Endothelial cell (in vitro differentiated cells): ENCODE results near the gene CAPN9. TPM values are rescaled to one million over a fixed set of nuclear protein-coding genes. Genes with fewer than 3 reads are reported as not detected.

Experiments used
- DNase-seq: peaks from one replicate; pipeline ENCODE4 v3.0.0; 2021; ENCODE audit warnings: low spot score
- H3K27ac Mint-ChIP-seq: one replicate; pipeline ENCODE4 v1.8.0; 2021; ENCODE audit warnings: mixed read lengths, inconsistent platforms; ENCODE audit not compliant: unreplicated experiment
- H3K27me3 Mint-ChIP-seq: one replicate; pipeline ENCODE4 v1.8.0; 2021; ENCODE audit warnings: mild to moderate bottlenecking, moderate library complexity, mixed read lengths, inconsistent platforms; ENCODE audit not compliant: unreplicated experiment
- H3K36me3 Mint-ChIP-seq: one replicate; pipeline ENCODE4 v1.8.0; 2021; ENCODE audit warnings: mild to moderate bottlenecking, low read depth, mixed read lengths, inconsistent platforms; ENCODE audit not compliant: unreplicated experiment
- H3K4me1 Mint-ChIP-seq: one replicate; pipeline ENCODE4 v1.8.0; 2021; ENCODE audit warnings: mild to moderate bottlenecking, mixed read lengths, inconsistent platforms; ENCODE audit not compliant: unreplicated experiment
- H3K4me3 Mint-ChIP-seq: one replicate; pipeline ENCODE4 v1.8.0; 2021; ENCODE audit warnings: mild to moderate bottlenecking, mixed read lengths, inconsistent platforms; ENCODE audit not compliant: unreplicated experiment
- H3K9me3 Mint-ChIP-seq: one replicate; pipeline ENCODE4 v1.8.0; 2021; ENCODE audit warnings: mixed read lengths, inconsistent platforms; ENCODE audit not compliant: unreplicated experiment
- total RNA-seq: library from RNA; stranded (reverse); fragmentation: NEBNext Ultra II Directional; extraction: Animal tissue kit (Norgen Biotek cat#: 25700); gene quantifications from one replicate; pipeline ENCODE4 v1.2.1, GENCODE V29; 2021; ENCODE audit not compliant: unreplicated experiment
- TF ChIP-seq, protein P1 (sequence below): fragments of 200-600 bp; sonication (generic); IDR thresholded peaks from one replicate; pipeline ENCODE4 v1.5.0; 2021; ENCODE audit warnings: antibody characterized with exemption; ENCODE audit not compliant: unreplicated experiment

The CAPN9 gene
- total RNA-seq, 1 donor from 2014 or later, result not detected

- TF ChIP-seq, protein P1, sequence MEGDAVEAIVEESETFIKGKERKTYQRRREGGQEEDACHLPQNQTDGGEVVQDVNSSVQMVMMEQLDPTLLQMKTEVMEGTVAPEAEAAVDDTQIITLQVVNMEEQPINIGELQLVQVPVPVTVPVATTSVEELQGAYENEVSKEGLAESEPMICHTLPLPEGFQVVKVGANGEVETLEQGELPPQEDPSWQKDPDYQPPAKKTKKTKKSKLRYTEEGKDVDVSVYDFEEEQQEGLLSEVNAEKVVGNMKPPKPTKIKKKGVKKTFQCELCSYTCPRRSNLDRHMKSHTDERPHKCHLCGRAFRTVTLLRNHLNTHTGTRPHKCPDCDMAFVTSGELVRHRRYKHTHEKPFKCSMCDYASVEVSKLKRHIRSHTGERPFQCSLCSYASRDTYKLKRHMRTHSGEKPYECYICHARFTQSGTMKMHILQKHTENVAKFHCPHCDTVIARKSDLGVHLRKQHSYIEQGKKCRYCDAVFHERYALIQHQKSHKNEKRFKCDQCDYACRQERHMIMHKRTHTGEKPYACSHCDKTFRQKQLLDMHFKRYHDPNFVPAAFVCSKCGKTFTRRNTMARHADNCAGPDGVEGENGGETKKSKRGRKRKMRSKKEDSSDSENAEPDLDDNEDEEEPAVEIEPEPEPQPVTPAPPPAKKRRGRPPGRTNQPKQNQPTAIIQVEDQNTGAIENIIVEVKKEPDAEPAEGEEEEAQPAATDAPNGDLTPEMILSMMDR, result no peak
- H3K4me3 Mint-ChIP-seq, result no peak overlapping the region
- peaks cover 14% of the 10 kb centered on the region for H3K27me3 Mint-ChIP-seq
- H3K9me3 Mint-ChIP-seq, result no peaks in the 10 kb centered on the region
- no peak for DNase-seq
- no peak overlapping the region for H3K27ac Mint-ChIP-seq
- H3K4me1 Mint-ChIP-seq, result peaks cover 9% of the 10 kb centered on the region
- no peaks in the 10 kb centered on the region for H3K36me3 Mint-ChIP-seq
These were observed 957 bp downstream of the CAPN9 start for GRCh38 chr1:230747890-230748800.

- Mint-ChIP-seq H3K27me3 (peaks cover 16% of the 10 kb centered on the region), H3K27ac (no peak overlapping the region)
- TF ChIP-seq, protein P1, result no peak
These were observed 2.0 kb downstream of the CAPN9 start for GRCh38 chr1:230749150-230749549.

GRCh38 chr1:230749635-230750034, 2.4 kb downstream of the CAPN9 start:
- peaks cover 16% of the 10 kb centered on the region for H3K27me3 Mint-ChIP-seq
- H3K27ac Mint-ChIP-seq, result no peak overlapping the region
- TF ChIP-seq, protein P1, result no peak
- DNase-seq, result no peak
- no peaks in the 10 kb centered on the region for H3K36me3 Mint-ChIP-seq
- no peaks in the 10 kb centered on the region for H3K9me3 Mint-ChIP-seq
- H3K4me3 Mint-ChIP-seq, result no peak overlapping the region
- peaks cover 6% of the 10 kb centered on the region for H3K4me1 Mint-ChIP-seq

More at GRCh38 chr1:230749150-230749549, 2.0 kb downstream of the CAPN9 start:
- DNase-seq, result no peak
- Mint-ChIP-seq H3K4me1 (peaks cover 9% of the 10 kb centered on the region), H3K9me3 (no peaks in the 10 kb centered on the region), H3K36me3 (no peaks in the 10 kb centered on the region), H3K4me3 (no peak overlapping the region)

- DNase-seq, result no peak
- H3K27ac Mint-ChIP-seq, result no peak overlapping the region
- TF ChIP-seq, protein P1, result no peak
- peaks cover 13% of the 10 kb centered on the region for H3K27me3 Mint-ChIP-seq
- H3K4me3 Mint-ChIP-seq, result no peak overlapping the region
- no peaks in the 10 kb centered on the region for H3K9me3 Mint-ChIP-seq
- no peaks in the 10 kb centered on the region for H3K36me3 Mint-ChIP-seq
- peaks cover 6% of the 10 kb centered on the region for H3K4me1 Mint-ChIP-seq
These were observed 3.4 kb downstream of the CAPN9 start for GRCh38 chr1:230750576-230750975.

GRCh38 chr1:230750986-230751625, 3.9 kb downstream of the CAPN9 start:
- H3K4me3 Mint-ChIP-seq, result no peak overlapping the region
- no peak overlapping the region for H3K27ac Mint-ChIP-seq
- peaks cover 6% of the 10 kb centered on the region for H3K4me1 Mint-ChIP-seq
- TF ChIP-seq, protein P1, result no peak
- H3K27me3 Mint-ChIP-seq, result peaks cover 13% of the 10 kb centered on the region
- DNase-seq, result no peak
- H3K36me3 Mint-ChIP-seq, result no peaks in the 10 kb centered on the region
- no peaks in the 10 kb centered on the region for H3K9me3 Mint-ChIP-seq
